GM12878 (cell line): Measurements from ENCODE around the gene ISY1. TPM values are rescaled to one million over a fixed set of nuclear protein-coding genes. Genes with fewer than 3 reads are reported as not detected.

Source experiments
- ASH2L ChIP-seq: fragments of 300-600, 200-600 bp; sonication (generic); IDR thresholded peaks from 2 replicates; pipeline ENCODE4 v1.6.1; 2017; ENCODE audit warnings: low read depth, mild to moderate bottlenecking, borderline replicate concordance
- CBX3 ChIP-seq: fragments of 200-600 bp; sonication (generic); IDR thresholded peaks from 2 replicates; pipeline ENCODE4 v1.6.1; 2016; ENCODE audit warnings: low read depth, borderline replicate concordance
- CTCF ChIP-seq, 3 experiments: IDR thresholded peaks in 2 of 3; conservative IDR thresholded peaks in 1 of 3; 2 replicates each; pipeline ENCODE4 v1.5.1; 2011; ENCODE audit warnings: low read depth in 3 of 3, low read length in 3 of 3, mild to moderate bottlenecking in 3 of 3, control low read depth in 2 of 3, moderate library complexity in 2 of 3, inconsistent platforms in 1 of 3, mixed read lengths in 1 of 3; ENCODE audit not compliant: control insufficient read depth in 2 of 3, insufficient read depth in 1 of 3; ENCODE audit errors: extremely low read depth in 1 of 3
- HSF1 ChIP-seq: fragments of 150-350 bp; IDR thresholded peaks from 2 replicates; pipeline ENCODE4 v1.6.1; 2014; ENCODE audit warnings: mild to moderate bottlenecking, low read depth, low read length
- KDM1A ChIP-seq: fragments of 200-600 bp; sonication (generic); IDR thresholded peaks from 2 replicates; pipeline ENCODE4 v1.6.1; 2016; ENCODE audit warnings: borderline replicate concordance
- MEF2A ChIP-seq: IDR thresholded peaks from 2 replicates; pipeline ENCODE4 v1.6.1; 2011; ENCODE audit warnings: low read depth, mild to moderate bottlenecking, low read length, moderate library complexity; ENCODE audit not compliant: insufficient read depth
- MTA2 ChIP-seq: fragments of 450-650 bp; IDR thresholded peaks from 2 replicates; pipeline ENCODE4 v1.6.1; 2016; ENCODE audit warnings: low read depth, mild to moderate bottlenecking, moderate library complexity
- NFXL1 ChIP-seq: fragments of 450-650 bp; IDR thresholded peaks from 2 replicates; pipeline ENCODE4 v1.6.1; 2017; ENCODE audit warnings: antibody characterized with exemption, mild to moderate bottlenecking, borderline replicate concordance
- RELB ChIP-seq: fragments of 450-650 bp; IDR thresholded peaks from 2 replicates; pipeline ENCODE4 v1.6.1; 2017; ENCODE audit warnings: low read depth, mild to moderate bottlenecking, moderate library complexity
- polyA plus RNA-seq, 11 experiments: library from polyadenylated mRNA; depleted of rRNA in 4 of 11; unstranded in 6 of 11; stranded (reverse) in 5 of 11; fragments of >200 nt; fragmentation: Nextera tagmentation in 4 of 11; fragmentation: Illumina TruSeq in 1 of 11; extraction: Ambion mirVana in 4 of 11; extraction: Trizol in 1 of 11; gene quantifications; 1 replicate in 1 of 11; 2 replicates in 10 of 11; pipeline versions ENCODE4 v1.2.1 to v1.2.3, GENCODE V29; 2011 to 2016; ENCODE audit warnings: inconsistent platforms in 2 of 11, missing spikeins in 2 of 11, low read depth in 1 of 11
- total RNA-seq, 4 experiments: library from RNA; depleted of rRNA in 3 of 4; stranded (reverse); fragments of >200 nt in 3 of 4; fragmentation: Illumina TruSeq in 1 of 4; extraction: Trizol in 1 of 4; gene quantifications; 2 replicates each; pipeline versions ENCODE4 v1.2.1 to v1.2.3, GENCODE V29; 2013 to 2021
- TF ChIP-seq, protein P1 (sequence below): IDR thresholded peaks from 2 replicates; pipeline ENCODE4 v1.6.1; 2012; ENCODE audit warnings: low read length, inconsistent platforms
- TF ChIP-seq, protein P2 (sequence below): IDR thresholded peaks from 2 replicates; pipeline ENCODE4 v1.6.1; 2011; ENCODE audit warnings: low read depth, mild to moderate bottlenecking, low read length, moderate library complexity, borderline replicate concordance; ENCODE audit errors: extremely low read depth
- TF ChIP-seq, protein P3 (sequence below): fragments of 450-650 bp; IDR thresholded peaks from 2 replicates; pipeline ENCODE4 v1.6.1; 2016; ENCODE audit warnings: mild to moderate bottlenecking
- TF ChIP-seq, protein P4 (sequence below): IDR thresholded peaks from 2 replicates; pipeline ENCODE4 v1.6.1; 2011; ENCODE audit warnings: borderline replicate concordance, low read depth, mild to moderate bottlenecking, moderate library complexity, low read length; ENCODE audit not compliant: insufficient read depth, poor library complexity, severe bottlenecking

ISY1 gene
- total and polyA plus RNA-seq, 10 of the 15 experiments (the other 5 are each of a cell fraction or from before 2014, with no cell fraction given) = 28.3 to 72.2 (median 44.7) TPM

DNA sequence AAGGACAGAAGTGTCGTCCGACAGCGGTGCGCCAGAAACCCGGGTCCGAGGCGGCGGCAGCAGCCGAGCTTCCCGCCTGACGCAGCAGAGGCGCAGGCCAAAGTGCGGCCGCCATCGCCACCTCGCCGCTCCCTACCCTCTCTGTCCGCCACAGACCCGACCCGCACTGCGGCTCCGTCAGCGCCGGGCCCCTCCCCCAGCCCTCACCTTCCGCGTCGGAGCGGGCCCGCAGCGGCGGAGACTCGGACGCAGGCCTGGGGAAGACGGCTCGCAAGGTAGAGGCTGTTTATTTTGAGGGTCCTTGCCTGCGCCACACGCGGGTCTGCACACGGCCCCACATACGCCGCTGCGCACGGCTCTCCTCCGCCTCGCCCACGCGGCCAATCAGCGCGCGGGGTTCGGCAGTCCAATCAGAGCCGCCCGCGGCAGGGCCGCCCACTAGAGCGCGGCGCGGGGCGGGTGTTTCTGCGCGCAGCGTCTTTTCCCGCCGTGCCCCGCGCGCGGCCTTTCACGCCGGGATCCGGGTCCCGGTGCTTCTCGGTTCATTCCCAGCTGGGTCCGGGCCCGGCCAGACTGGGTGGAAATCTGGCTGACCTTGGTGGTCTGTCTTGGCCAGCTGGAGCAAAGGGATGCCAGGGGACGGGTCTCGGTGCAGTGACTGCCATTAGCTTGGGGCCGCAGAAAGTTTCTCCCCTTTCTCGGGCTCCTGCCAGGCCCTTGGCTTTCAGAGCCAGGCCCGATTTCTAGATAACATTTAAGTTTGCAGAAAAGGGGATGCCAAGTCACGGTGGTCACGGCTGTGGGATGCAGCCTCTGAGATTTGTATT is 22.9 kb upstream of the ISY1 start, which contains the start of gene CNBP (continued):
- TF ChIP-seq, protein P1, sequence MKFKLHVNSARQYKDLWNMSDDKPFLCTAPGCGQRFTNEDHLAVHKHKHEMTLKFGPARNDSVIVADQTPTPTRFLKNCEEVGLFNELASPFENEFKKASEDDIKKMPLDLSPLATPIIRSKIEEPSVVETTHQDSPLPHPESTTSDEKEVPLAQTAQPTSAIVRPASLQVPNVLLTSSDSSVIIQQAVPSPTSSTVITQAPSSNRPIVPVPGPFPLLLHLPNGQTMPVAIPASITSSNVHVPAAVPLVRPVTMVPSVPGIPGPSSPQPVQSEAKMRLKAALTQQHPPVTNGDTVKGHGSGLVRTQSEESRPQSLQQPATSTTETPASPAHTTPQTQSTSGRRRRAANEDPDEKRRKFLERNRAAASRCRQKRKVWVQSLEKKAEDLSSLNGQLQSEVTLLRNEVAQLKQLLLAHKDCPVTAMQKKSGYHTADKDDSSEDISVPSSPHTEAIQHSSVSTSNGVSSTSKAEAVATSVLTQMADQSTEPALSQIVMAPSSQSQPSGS = no peak
- TF ChIP-seq MTA2 = no peak
- TF ChIP-seq, protein P2, sequence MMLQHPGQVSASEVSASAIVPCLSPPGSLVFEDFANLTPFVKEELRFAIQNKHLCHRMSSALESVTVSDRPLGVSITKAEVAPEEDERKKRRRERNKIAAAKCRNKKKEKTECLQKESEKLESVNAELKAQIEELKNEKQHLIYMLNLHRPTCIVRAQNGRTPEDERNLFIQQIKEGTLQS = no peak
- TF ChIP-seq MEF2A = no peak; the same call in none of the 2 replicates
- TF ChIP-seq CTCF (IDR thresholded peaks at IDR 0.05 in 2 of 3, conservative IDR thresholded peaks at IDR 0.05 in 1 of 3; ENCODE audit: control insufficient read depth in 2 of 3, extremely low read depth in 1 of 3, insufficient read depth in 1 of 3, low read depth in 3 of 3, low read length in 3 of 3) = no peak
- no peak for TF ChIP-seq KDM1A
- TF ChIP-seq, protein P3, sequence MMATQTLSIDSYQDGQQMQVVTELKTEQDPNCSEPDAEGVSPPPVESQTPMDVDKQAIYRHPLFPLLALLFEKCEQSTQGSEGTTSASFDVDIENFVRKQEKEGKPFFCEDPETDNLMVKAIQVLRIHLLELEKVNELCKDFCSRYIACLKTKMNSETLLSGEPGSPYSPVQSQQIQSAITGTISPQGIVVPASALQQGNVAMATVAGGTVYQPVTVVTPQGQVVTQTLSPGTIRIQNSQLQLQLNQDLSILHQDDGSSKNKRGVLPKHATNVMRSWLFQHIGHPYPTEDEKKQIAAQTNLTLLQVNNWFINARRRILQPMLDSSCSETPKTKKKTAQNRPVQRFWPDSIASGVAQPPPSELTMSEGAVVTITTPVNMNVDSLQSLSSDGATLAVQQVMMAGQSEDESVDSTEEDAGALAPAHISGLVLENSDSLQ = peak; percentile 15; the same call in 1 of the 2 replicates
- TF ChIP-seq HSF1 = no peak
- TF ChIP-seq, protein P4, sequence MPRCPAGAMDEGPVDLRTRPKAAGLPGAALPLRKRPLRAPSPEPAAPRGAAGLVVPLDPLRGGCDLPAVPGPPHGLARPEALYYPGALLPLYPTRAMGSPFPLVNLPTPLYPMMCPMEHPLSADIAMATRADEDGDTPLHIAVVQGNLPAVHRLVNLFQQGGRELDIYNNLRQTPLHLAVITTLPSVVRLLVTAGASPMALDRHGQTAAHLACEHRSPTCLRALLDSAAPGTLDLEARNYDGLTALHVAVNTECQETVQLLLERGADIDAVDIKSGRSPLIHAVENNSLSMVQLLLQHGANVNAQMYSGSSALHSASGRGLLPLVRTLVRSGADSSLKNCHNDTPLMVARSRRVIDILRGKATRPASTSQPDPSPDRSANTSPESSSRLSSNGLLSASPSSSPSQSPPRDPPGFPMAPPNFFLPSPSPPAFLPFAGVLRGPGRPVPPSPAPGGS = peak; percentile 27
- no peak for TF ChIP-seq ASH2L
- no peak for TF ChIP-seq NFXL1
- TF ChIP-seq CBX3 = no peak
- TF ChIP-seq RELB = peak; percentile 83
